ENCODE results near the gene NANOS3.
"Not testable (repeated sequence)": the region's sequence is repeated elsewhere in the genome, so short reads cannot be mapped to it uniquely, and the experiment has no call there.

The NANOS3 gene

GRCh38 chr19:13922118-13922517, 45.2 kb downstream of the NANOS3 start:
- DNase-seq (ENCODE audit: low spot score in 2 of 2); ATAC-seq (ENCODE audit: low read depth); H3K27ac Mint-ChIP-seq; H3K9me3 Mint-ChIP-seq; H3K27me3 Mint-ChIP-seq; H3K4me3 Mint-ChIP-seq; H3K4me1 Mint-ChIP-seq: not testable (repeated sequence)
- H3K36me3 Mint-ChIP-seq: peaks cover 29% of the 10 kb centered on the region

DNA sequence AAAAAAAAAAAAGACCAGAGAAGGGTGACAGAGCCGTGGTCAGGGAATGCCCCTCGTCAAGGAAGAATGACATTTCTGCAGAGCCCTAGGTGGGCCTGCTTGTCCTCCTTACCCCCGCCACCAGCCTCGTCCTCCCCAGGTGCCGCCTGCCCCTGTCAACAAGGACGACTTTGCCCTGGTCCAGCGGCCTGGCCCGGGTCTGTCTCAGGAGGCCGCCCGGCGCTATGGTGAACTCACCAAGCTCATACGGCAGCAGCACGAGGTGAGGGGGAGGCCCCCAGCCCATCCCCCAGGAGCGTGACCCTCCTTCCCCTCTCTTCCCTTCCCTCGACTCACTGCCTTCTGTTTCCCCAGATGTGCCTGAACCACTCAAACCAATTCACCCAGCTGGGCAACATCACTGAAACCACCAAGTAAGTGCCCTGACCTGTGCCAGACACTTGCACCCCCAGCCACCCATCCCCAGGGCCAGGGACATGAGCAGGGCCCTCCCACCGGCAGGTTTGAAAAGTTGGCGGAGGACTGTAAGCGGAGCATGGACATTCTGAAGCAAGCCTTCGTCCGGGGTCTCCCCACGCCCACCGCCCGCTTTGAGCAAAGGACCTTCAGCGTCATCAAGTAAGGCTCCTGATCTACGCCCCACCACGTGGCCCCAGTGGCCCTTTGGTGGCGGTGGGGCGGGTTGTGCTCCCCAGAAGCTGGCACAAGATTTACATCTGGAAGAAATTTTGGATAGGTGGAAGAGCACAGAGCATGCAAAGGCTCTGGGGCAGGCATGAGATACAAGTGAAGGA, 46.5 kb downstream of the NANOS3 start:
- H3K36me3 Mint-ChIP-seq: peaks cover 34% of the 10 kb centered on the region
- H3K27ac Mint-ChIP-seq: no peak overlapping the region

GRCh38 chr19:13926010-13926409, 49.1 kb downstream of the NANOS3 start:
- no peak overlapping the region for H3K4me3 Mint-ChIP-seq
- H3K27ac Mint-ChIP-seq: no peak overlapping the region
- peaks cover 2% of the 10 kb centered on the region for H3K4me1 Mint-ChIP-seq
- ATAC-seq (ENCODE audit: low read depth) (no peak), DNase-seq (ENCODE audit: low spot score in 2 of 2) (no peak)
- H3K9me3 Mint-ChIP-seq: no peaks in the 10 kb centered on the region
- no peaks in the 10 kb centered on the region for H3K27me3 Mint-ChIP-seq
- peaks cover 30% of the 10 kb centered on the region for H3K36me3 Mint-ChIP-seq

More for the DNA sequence above, 46.5 kb downstream of the NANOS3 start:
- no peaks in the 10 kb centered on the region for H3K27me3 Mint-ChIP-seq
- no peaks in the 10 kb centered on the region for H3K9me3 Mint-ChIP-seq
- DNase-seq (ENCODE audit: low spot score in 2 of 2): no peak
- H3K4me1 Mint-ChIP-seq: peaks cover 2% of the 10 kb centered on the region
- no peak for ATAC-seq (ENCODE audit: low read depth)
- H3K4me3 Mint-ChIP-seq: no peak overlapping the region

DNA sequence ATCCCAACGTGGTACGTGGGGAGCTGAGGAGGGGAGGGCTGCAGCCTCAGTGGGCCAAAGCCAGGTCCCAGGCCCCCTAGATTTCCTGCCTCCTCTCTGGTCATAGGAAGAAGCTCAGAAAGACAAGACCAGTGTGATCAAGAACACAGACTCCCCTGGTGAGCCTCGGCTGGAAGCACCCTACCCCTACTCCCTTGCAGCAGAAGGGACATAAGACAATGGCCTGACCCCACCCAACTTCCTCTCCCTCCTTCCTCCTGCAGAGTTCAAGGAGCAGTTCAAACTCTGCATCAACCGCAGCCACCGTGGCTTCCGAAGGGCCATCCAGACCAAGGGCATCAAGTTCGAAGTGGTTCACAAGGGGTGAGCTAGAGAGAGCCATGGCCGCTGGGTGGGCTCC, 49.8 kb downstream of the NANOS3 start:
- no peaks in the 10 kb centered on the region for H3K9me3 Mint-ChIP-seq

DNA sequence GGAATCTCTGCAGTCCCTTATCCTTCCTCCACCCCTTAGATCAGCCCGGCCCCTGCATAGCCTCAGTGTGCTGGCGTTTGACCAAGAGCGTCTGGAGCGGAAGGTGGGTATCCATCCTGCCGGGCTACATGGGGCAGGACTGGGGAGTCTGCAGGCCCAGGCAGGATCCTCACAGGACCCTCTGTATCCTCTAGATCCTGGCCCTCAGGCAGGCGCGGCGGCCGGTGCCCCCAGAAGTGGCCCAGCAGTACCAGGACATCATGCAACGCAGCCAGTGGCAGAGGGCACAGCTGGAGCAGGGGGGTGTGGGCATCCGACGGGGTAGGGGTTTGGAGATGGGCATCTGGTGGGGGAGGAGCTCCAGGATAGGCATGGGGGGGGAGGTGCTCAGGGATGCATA, 52.4 kb downstream of the NANOS3 start:
- DNase-seq (ENCODE audit: low spot score in 2 of 2): no peak
- Mint-ChIP-seq H3K4me1 (peaks cover 5% of the 10 kb centered on the region), H3K27ac (no peak overlapping the region), H3K27me3 (peaks cover 3% of the 10 kb centered on the region), H3K36me3 (peaks cover 16% of the 10 kb centered on the region), H3K9me3 (no peaks in the 10 kb centered on the region), H3K4me3 (no peak overlapping the region)
- no peak for ATAC-seq (ENCODE audit: low read depth)

More for the DNA sequence above, 49.8 kb downstream of the NANOS3 start:
- Mint-ChIP-seq H3K27ac (no peak overlapping the region), H3K27me3 (no peaks in the 10 kb centered on the region), H3K4me1 (no peaks in the 10 kb centered on the region), H3K36me3 (peaks cover 25% of the 10 kb centered on the region), H3K4me3 (no peak overlapping the region)
- ATAC-seq (ENCODE audit: low read depth) (no peak), DNase-seq (ENCODE audit: low spot score in 2 of 2) (no peak)

DNA sequence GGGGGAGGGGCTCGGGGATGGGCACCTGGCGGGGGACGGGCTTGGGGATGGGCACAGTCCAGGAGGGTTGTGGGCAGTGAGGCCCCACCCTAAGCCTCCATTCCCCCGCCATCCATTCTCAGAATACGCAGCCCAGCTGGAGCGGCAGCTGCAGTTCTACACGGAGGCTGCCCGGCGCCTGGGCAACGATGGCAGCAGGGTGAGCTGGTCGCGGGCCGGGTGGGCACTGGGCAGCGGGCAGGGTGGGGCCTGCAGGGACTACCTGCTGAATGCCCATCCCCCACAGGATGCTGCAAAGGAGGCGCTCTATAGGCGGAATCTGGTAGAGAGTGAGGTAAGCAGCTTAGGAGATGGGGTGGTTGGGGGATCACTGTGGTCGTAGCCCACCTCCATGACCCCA, 53.0 kb downstream of the NANOS3 start:
- H3K4me1 Mint-ChIP-seq: peaks cover 11% of the 10 kb centered on the region
- H3K9me3 Mint-ChIP-seq: no peaks in the 10 kb centered on the region
- DNase-seq (ENCODE audit: low spot score in 2 of 2) (no peak), ATAC-seq (ENCODE audit: low read depth) (no peak)
- no peak overlapping the region for H3K27ac Mint-ChIP-seq
- H3K27me3 Mint-ChIP-seq: peaks cover 9% of the 10 kb centered on the region
- no peak overlapping the region for H3K4me3 Mint-ChIP-seq
- H3K36me3 Mint-ChIP-seq: peaks cover 13% of the 10 kb centered on the region
